H1 (cell line): ENCODE data around the gene RHBDD1. TPM values are rescaled to one million over a fixed set of nuclear protein-coding genes. Genes with fewer than 3 reads are reported as not detected.

Experiments used
- CTCF ChIA-PET: fragments of 300-600 bp; sonication (Branson Sonifier 250); formaldehyde crosslinking; loops from one replicate; lab custom pipeline; 2021; ENCODE audit not compliant: partially characterized antibody; lab: Charles Lee
- POLR2A ChIA-PET: fragments of 300-600 bp; sonication (Branson Sonifier 250); formaldehyde crosslinking; loops from one replicate; lab custom pipeline; 2021; ENCODE audit warnings: inconsistent platforms; ENCODE audit not compliant: partially characterized antibody; lab: Charles Lee
- DNase-seq, 2 experiments: peaks; one replicate each; pipeline versions ENCODE4 v3.0.0 to v3.0.0-alpha.2; 2010 to 2022; ENCODE audit warnings: low spot score in 2 of 2, low read depth in 1 of 2, mixed read lengths in 1 of 2
- FAIRE-seq: peaks from 2 replicates; lab custom pipeline; 2011; peaks lifted over from hg19 to GRCh38; lab: Jason Lieb, UNC
- H2AFZ ChIP-seq: 2 replicates; pipeline ENCODE4 v1.8.1; 2012; ENCODE audit warnings: low read length, inconsistent platforms
- H2AK5ac ChIP-seq: 2 replicates; pipeline ENCODE4 v1.6.1; 2013; ENCODE audit warnings: low read depth, low read length
- H2BK120ac ChIP-seq: replicated peaks from 2 replicates; pipeline ENCODE3; 2013; ENCODE audit warnings: low read depth, low read length, inconsistent platforms
- H2BK12ac ChIP-seq: 2 replicates; pipeline ENCODE4 v1.6.1; 2013; ENCODE audit warnings: low read depth, low read length
- H2BK15ac ChIP-seq: 2 replicates; pipeline ENCODE4 v1.6.1; 2013; ENCODE audit warnings: low read length
- H2BK20ac ChIP-seq: 2 replicates; pipeline ENCODE4 v1.6.1; 2013; ENCODE audit warnings: low read length
- H2BK5ac ChIP-seq: 2 replicates; pipeline ENCODE4 v1.6.1; 2013; ENCODE audit warnings: low read depth, low read length
- H3K14ac ChIP-seq: 2 replicates; pipeline ENCODE4 v1.6.1; 2013; ENCODE audit warnings: inconsistent platforms; ENCODE audit not compliant: insufficient read length
- H3K18ac ChIP-seq: 2 replicates; pipeline ENCODE4 v1.6.1; 2013; ENCODE audit warnings: low read length; ENCODE audit errors: extremely low read depth
- H3K23ac ChIP-seq: 2 replicates; pipeline ENCODE4 v1.6.1; 2013; ENCODE audit warnings: inconsistent platforms; ENCODE audit not compliant: insufficient read length
- H3K23me2 ChIP-seq: 2 replicates; pipeline ENCODE4 v1.6.1; 2013; ENCODE audit warnings: low read depth, low read length
- H3K27ac ChIP-seq: 2 replicates; pipeline ENCODE4 v1.6.1; 2011; ENCODE audit warnings: low read depth, low read length, inconsistent platforms
- H3K27me3 ChIP-seq, 4 experiments: replicated peaks in 1 of 4; 1 replicate in 1 of 4; 2 replicates in 3 of 4; pipeline versions ENCODE4 v1.6.1 to v1.8.1; 2011 to 2013; ENCODE audit warnings: low read length in 3 of 4, mild to moderate bottlenecking in 3 of 4, inconsistent platforms in 2 of 4, mixed read lengths in 2 of 4, moderate library complexity in 1 of 4; ENCODE audit not compliant: control insufficient read depth in 3 of 4, insufficient read depth in 3 of 4; ENCODE audit errors: extremely low read depth in 1 of 4
- H3K36me3 ChIP-seq, 4 experiments: 2 replicates each; pipeline versions ENCODE4 v1.6.1 to v1.8.1; 2011 to 2013; ENCODE audit warnings: mild to moderate bottlenecking in 4 of 4, low read length in 3 of 4, moderate library complexity in 2 of 4, control low read depth in 1 of 4, inconsistent platforms in 1 of 4; ENCODE audit not compliant: insufficient read depth in 4 of 4, control insufficient read depth in 2 of 4
- H3K4ac ChIP-seq: replicated peaks from 2 replicates; pipeline ENCODE3; 2013; ENCODE audit warnings: low read length, low read depth, mixed read lengths, inconsistent platforms; ENCODE audit not compliant: insufficient read length
- H3K4me1 ChIP-seq, 4 experiments: replicated peaks in 1 of 4; 1 replicate in 1 of 4; 2 replicates in 3 of 4; pipeline versions ENCODE4 v1.6.1 to v1.8.1; 2011 to 2013; ENCODE audit warnings: low read length in 3 of 4, inconsistent platforms in 2 of 4, mixed read lengths in 1 of 4; ENCODE audit not compliant: insufficient read depth in 4 of 4, control insufficient read depth in 3 of 4
- H3K4me2 ChIP-seq, 2 experiments: 2 replicates each; pipeline versions ENCODE4 v1.6.1 to v1.8.1; 2011 to 2013; ENCODE audit warnings: low read depth in 2 of 2, low read length in 2 of 2, control low read depth in 1 of 2, inconsistent platforms in 1 of 2, mild to moderate bottlenecking in 1 of 2; ENCODE audit not compliant: insufficient read depth in 1 of 2
- H3K4me3 ChIP-seq, 4 experiments: fragments of 200-600, 300-600 bp in 1 of 4; sonication (generic), shearing (Covaris generic), sonication (Bioruptor Twin) in 1 of 4; 2 replicates each; pipeline versions ENCODE4 v1.5.1 to v1.8.1; 2011 to 2016; ENCODE audit warnings: low read length in 4 of 4, low read depth in 3 of 4, control low read depth in 2 of 4, inconsistent platforms in 2 of 4, mild to moderate bottlenecking in 2 of 4, mixed read lengths in 1 of 4, moderate library complexity in 1 of 4; ENCODE audit not compliant: insufficient read depth in 2 of 4; ENCODE audit errors: extremely low read depth in 1 of 4
- H3K56ac ChIP-seq: replicated peaks from 2 replicates; pipeline ENCODE3; 2013; ENCODE audit warnings: low read depth, mild to moderate bottlenecking, mixed read lengths, low read length, inconsistent platforms; ENCODE audit not compliant: insufficient read length
- H3K79me1 ChIP-seq: 2 replicates; pipeline ENCODE4 v1.6.1; 2013; ENCODE audit warnings: low read depth, low read length, control low read depth
- H3K79me2 ChIP-seq, 2 experiments: 2 replicates each; pipeline versions ENCODE4 v1.6.1 to v1.8.1; 2012 to 2013; ENCODE audit warnings: low read length in 2 of 2, mild to moderate bottlenecking in 2 of 2, inconsistent platforms in 1 of 2; ENCODE audit not compliant: insufficient read depth in 2 of 2, control insufficient read depth in 1 of 2
- H3K9ac ChIP-seq, 4 experiments: replicated peaks in 1 of 4; 1 replicate in 1 of 4; 2 replicates in 3 of 4; pipeline versions ENCODE4 v1.6.1 to v1.8.1; 2011 to 2013; ENCODE audit warnings: low read depth in 3 of 4, low read length in 3 of 4, control low read depth in 2 of 4, mild to moderate bottlenecking in 2 of 4, moderate library complexity in 2 of 4, inconsistent platforms in 1 of 4; ENCODE audit errors: extremely low read depth in 1 of 4
- H3K9me3 ChIP-seq, 2 experiments: 2 replicates each; pipeline versions ENCODE4 v1.6.1 to v1.8.1; 2012 to 2013; ENCODE audit warnings: mild to moderate bottlenecking in 2 of 2, moderate library complexity in 2 of 2, control low read depth in 1 of 2, inconsistent platforms in 1 of 2, low read depth in 1 of 2, low read length in 1 of 2, mixed read lengths in 1 of 2; ENCODE audit not compliant: insufficient read depth in 2 of 2
- H4K20me1 ChIP-seq, 2 experiments: replicated peaks in 1 of 2; 2 replicates each; pipeline versions ENCODE3 to v1.8.1; 2011 to 2013; ENCODE audit warnings: inconsistent platforms in 2 of 2, low read length in 2 of 2, mild to moderate bottlenecking in 1 of 2; ENCODE audit not compliant: insufficient read depth in 2 of 2, control insufficient read depth in 1 of 2
- H4K5ac ChIP-seq: 2 replicates; pipeline ENCODE4 v1.6.1; 2013; ENCODE audit warnings: low read length, low read depth, mixed read lengths, inconsistent platforms; ENCODE audit not compliant: insufficient read length
- H4K8ac ChIP-seq: 2 replicates; pipeline ENCODE4 v1.8.0; 2013; ENCODE audit warnings: mild to moderate bottlenecking, moderate library complexity, low read length, inconsistent platforms; ENCODE audit not compliant: insufficient read depth; ENCODE audit errors: extremely low read depth
- H4K91ac ChIP-seq: replicated peaks from 2 replicates; pipeline ENCODE3; 2013; ENCODE audit warnings: low read length, mixed read lengths, inconsistent platforms; ENCODE audit not compliant: insufficient read length
- WGBS, 2 experiments: shearing (Covaris generic) in 1 of 2; methylation state at CpG; one replicate each; pipeline versions ENCODE4 v1.1.6 to v1.1.7; 2013 to 2015; ENCODE audit warnings: low lambda C conversion rate in 2 of 2, mixed read lengths in 2 of 2, inconsistent platforms in 1 of 2, low coverage in 1 of 2, missing lambda C conversion rate in 1 of 2; ENCODE audit not compliant: insufficient replicate concordance in 2 of 2, insufficient coverage in 1 of 2, insufficient read length in 1 of 2; ENCODE audit errors: extremely low coverage in 1 of 2, missing lambda C conversion rate in 1 of 2; 5-methylcytosine and 5-hydroxymethylcytosine counted together
- polyA plus RNA-seq, 7 experiments: library from polyadenylated mRNA; depleted of rRNA in 3 of 7; stranded (reverse) in 5 of 7; unstranded in 2 of 7; fragments of >200 nt in 5 of 7; fragments of 200-250 nt in 2 of 7; gene quantifications; 1 replicate in 5 of 7; 2 replicates in 1 of 7; 4 replicates in 1 of 7; pipeline versions ENCODE4 v1.2.1 to v1.2.3, GENCODE V29; 2011 to 2013; ENCODE audit warnings: missing spikeins in 2 of 7, mixed read lengths in 2 of 7
- total RNA-seq: library from RNA; stranded (reverse); fragmentation: NEBNext Ultra II Directional; extraction: Animal tissue kit (Norgen Biotek cat#: 25700); gene quantifications from 2 replicates; pipeline ENCODE4 v1.2.1, GENCODE V29; 2021

RHBDD1 gene
- total and polyA plus RNA-seq, 2 of the 8 experiments (the other 6 are each of a cell fraction or from before 2014, with no cell fraction given), result 10.5 to 23.1 TPM

GRCh38 chr2:226984750-226985582 is 149.1 kb downstream of the RHBDD1 start:
- Histone ChIP-seq H3K56ac (no peak overlapping the region), H3K27me3 (no peaks in the 10 kb centered on the region), H2BK15ac (no peak overlapping the region), H3K4me2 (no peak overlapping the region), H3K79me1 (no peaks in the 10 kb centered on the region), H4K8ac (no peak overlapping the region), H3K9ac (no peak overlapping the region), H3K4me3 (no peak overlapping the region), H3K18ac (no peak overlapping the region), H3K23me2 (no peaks in the 10 kb centered on the region), H2BK120ac (no peak overlapping the region), H3K4me1 (peaks cover 0 to 9% (median 0%) of the 10 kb centered on the region in 4 experiments; a peak in 1 of 7 replicates), H4K91ac (no peak overlapping the region), H2BK12ac (no peak overlapping the region), H2BK20ac (no peak overlapping the region), H2BK5ac (peak overlapping the region; percentile 27; the same call in 1 of the 2 replicates), H4K5ac (no peak overlapping the region), H4K20me1 (peaks cover 0 to 2% of the 10 kb centered on the region in 2 experiments), H3K9me3 (no peaks in the 10 kb centered on the region), H3K27ac (no peak overlapping the region), H3K79me2 (no peaks in the 10 kb centered on the region; a peak in 1 of 4 replicates), H3K23ac (no peak overlapping the region), H3K4ac (no peak overlapping the region), H3K36me3 (no peaks in the 10 kb centered on the region; a peak in 1 of 8 replicates), H3K14ac (no peak overlapping the region), H2AK5ac (no peak overlapping the region), H2AFZ (no peak overlapping the region)
- DNase-seq (no peak), FAIRE-seq (peak; percentile 32)
- CTCF ChIA-PET, result interaction anchor here (0.6 to 5.5 kb wide), 24 partner anchors 9 to 1336 kb away, joined by 3 to 33 read pairs (median 3); partner anchors contain the start of gene RHBDD1
- 80% methylated on average over 7 of the region's 8 CpGs; no CpG with 5 or more reads in 1 of the 2 experiments for WGBS, 2 experiments
- POLR2A ChIA-PET, result interaction anchor here (0.6 kb wide), 1 partner anchor 755 kb away, joined by 3 read pairs; no protein-coding TSS in a partner anchor
